Activated CD4-positive, alpha-beta T cell treated with anti-CD3 and anti-CD28 coated beads, Interleukin-2, amount 50 U/mL, for 1 hour (primary cell): Measurements from ENCODE around the gene ALMS1.
"Not testable (repeated sequence)": the region's sequence is repeated elsewhere in the genome, so short reads cannot be mapped to it uniquely, and the experiment has no call there.

Source experiments
- DNase-seq: peaks from one replicate; pipeline ENCODE4 v3.0.0-alpha.2; 2020

ALMS1 gene

GRCh38 chr2:73504850-73505249 lies 119.2 kb downstream of the ALMS1 start:
- DNase-seq: not testable (repeated sequence)

- not testable (repeated sequence) for DNase-seq
These were observed 124.8 kb downstream of the ALMS1 start for GRCh38 chr2:73510470-73510869.

GRCh38 chr2:73516033-73516432 lies 130.4 kb downstream of the ALMS1 start:
- no peak for DNase-seq

GRCh38 chr2:73528688-73529087 lies 143.1 kb downstream of the ALMS1 start:
- DNase-seq: no peak

DNA sequence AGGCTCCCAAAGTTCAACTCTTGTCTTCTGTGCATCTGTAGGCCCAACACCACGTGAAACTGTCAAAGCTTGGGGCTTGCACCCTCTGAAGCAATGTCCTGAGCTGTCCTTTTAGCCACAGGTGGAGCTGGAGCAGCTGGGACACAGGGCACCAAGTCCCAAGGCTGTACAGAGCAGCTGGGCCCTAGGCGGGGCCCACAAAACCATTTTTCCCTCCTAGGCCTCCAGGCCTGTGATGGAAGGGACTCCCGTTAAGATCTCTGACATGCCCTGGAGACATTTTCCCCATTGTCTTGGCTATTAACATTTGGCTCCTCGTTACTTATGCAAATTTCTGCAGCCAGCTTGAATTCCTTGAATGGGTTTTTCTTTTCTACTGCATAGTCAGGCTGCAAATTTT lies 145.1 kb downstream of the ALMS1 start:
- DNase-seq: not testable (repeated sequence)

- no peak for DNase-seq
These were observed 146.7 kb downstream of the ALMS1 start for GRCh38 chr2:73532381-73532780.

DNA sequence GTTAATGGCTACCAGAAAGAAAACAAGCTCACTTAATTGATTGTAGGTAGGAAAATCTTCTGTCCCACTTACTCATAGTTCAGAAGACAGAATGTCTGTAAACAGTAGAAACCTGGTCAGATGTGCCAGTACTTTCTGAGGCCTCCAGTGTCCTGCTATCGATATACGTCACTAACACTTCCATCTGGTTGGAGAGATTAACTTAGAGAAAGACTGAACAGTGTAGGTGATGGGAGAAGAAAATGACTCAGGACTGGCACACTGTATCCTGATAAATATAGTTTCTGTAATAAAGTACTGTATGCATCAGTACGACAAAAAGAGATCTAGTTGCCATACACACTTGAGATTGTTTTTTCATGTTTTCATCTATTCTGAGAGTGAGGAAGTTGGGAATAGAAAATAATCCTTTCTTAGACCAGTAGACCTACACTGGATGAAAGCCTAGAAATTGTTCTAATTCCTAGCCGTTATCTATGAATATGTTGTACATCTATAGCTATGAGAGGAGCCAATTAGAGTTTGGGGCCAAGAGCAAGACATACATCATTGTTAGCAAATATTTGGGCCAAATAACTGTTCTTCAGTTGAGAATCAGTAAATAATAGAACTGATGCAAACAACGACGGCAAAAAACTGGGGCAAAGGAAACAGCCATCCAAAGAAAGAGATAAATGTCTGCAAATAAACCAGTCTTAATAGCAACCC lies 150.7 kb downstream of the ALMS1 start:
- no peak for DNase-seq

DNA sequence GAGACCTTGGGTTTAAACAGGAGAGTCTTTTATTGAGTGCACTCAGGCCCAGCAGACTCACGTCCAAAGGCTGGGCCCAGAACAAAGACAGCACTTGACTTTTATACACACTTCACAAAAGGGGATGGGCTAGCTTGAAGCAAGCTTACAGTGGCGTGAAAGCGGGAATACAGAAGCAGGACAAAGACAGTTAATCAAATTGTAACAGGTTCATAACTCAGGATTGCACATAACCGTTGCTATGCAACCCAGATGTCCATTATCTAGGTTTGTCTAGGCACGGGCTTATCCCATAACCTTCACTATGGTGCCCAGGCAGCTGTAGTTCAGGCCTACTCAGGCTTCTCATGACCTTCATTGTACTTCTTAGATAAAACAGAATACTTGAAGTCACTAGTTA lies 175.2 kb downstream of the ALMS1 start:
- DNase-seq: not testable (repeated sequence)

DNA sequence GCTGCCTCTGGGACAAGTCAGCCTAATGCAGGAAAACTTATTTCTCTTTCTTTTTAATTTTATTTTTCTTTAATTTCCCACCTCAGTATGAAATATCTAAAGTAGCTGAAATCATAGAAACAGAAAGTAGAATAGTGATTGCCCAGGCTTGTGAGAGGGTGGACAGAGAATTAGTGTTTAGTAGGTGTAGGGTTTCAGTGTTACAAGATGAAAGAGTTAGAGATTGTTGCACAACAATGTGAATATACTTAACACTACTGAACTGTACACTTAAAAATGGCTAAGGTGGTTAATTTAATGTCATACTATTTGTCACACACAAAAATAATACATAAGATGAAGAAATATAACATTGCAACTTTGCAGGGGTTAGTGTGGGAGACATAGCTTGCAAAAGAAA lies 175.8 kb downstream of the ALMS1 start:
- DNase-seq: no peak

DNA sequence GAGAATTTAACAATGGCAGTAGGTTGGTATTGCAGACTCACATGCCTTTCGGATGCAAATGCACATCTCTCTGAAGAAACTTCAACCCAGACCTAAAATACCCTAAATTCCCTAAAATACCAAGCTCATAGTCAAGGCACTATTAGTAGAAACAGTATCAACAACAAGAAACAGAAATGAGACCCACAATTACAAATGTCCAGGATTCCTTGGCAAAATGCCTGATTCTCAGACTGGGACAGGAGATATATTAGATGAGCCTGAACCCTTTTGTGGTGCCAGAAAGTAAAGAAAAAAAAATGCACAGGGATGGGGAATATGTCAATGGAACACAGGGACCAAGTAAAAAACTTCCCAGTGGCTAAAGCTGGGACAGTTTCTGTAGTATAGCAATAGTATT lies 179.3 kb downstream of the ALMS1 start:
- DNase-seq: no peak

- DNase-seq: no peak
These were observed 180.7 kb downstream of the ALMS1 start for GRCh38 chr2:73566288-73566878.

DNA sequence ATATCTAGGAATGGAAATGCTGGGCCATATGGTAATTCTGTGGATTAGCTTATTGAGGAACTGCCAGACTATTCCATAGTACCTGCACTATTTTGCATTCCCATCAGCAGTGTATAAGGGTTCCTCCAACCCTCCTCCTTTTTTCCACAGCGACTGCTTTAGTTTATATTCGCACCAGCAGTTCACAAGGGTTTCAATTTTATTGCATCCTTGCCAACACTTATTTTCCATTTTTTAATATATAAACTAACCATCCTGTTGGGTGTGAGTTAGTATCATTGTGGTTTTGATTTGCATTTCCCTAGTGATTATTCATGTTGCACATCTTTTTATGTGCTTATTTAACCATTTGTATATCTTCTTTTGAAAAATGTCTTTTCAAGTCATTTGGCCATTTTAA lies 189.6 kb downstream of the ALMS1 start:
- DNase-seq: no peak

DNA sequence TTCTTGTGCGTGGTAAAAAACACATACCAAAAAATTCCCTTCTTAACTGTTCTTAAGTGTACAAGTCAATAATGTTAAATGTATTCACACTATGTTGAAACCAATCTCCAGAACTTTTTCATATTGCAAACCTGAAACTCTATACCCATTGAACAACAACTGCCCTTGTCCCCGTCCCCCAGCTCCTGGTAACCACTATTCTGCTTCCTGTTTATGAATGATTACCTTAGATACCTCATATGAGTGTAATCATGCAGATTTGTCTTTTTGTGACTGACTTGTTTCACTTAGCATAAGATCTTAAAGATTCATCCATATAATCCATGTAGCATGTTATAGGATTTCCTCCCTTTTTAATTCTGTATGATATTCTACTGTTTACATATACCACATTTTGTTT lies 196.7 kb downstream of the ALMS1 start:
- no peak for DNase-seq

DNA sequence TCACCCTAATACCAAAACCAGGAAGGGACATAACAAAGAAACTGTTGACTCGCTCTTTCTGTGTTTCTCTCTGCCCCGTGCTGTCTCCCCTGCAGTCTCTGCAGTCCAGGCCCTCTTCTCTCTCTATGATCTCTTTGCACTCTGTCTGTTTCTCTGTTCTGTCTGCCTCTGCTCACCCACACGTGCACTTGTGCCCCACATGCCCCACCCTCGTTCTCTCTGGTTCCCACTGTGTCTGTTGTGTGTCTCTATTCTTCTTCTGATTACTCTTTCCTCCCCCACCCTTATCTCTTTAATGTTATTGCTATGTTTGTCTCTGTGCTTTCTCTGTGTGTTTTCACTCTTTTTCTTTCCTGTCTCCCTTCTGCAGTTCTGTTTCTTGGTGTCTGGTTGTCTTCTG lies 202.5 kb downstream of the ALMS1 start:
- no peak for DNase-seq

- no peak for DNase-seq
These were observed 208.0 kb downstream of the ALMS1 start for GRCh38 chr2:73593680-73594079.

DNA sequence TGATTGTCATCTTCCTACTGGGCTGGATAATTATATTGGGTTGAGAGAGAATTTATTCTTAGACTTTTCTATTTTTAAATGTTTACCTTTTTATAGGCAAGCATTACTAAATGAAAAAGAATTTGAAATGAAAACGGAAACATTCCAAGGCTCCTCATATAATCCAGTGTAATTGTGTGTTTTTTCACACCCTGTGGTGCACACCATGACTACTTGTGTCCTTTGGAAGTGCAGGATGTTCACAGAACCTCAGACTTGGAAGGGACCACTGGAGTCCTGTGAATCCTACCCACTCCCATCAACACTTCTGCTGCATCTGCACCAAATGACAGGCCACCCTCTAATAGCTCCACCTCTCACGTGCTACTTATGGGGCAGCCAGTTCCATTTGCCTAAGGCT lies 208.6 kb downstream of the ALMS1 start:
- DNase-seq: no peak

GRCh38 chr2:73601780-73602179 lies 216.1 kb downstream of the ALMS1 start:
- no peak for DNase-seq

GRCh38 chr2:73603099-73603588 lies 217.5 kb downstream of the ALMS1 start:
- DNase-seq: not testable (repeated sequence)

DNA sequence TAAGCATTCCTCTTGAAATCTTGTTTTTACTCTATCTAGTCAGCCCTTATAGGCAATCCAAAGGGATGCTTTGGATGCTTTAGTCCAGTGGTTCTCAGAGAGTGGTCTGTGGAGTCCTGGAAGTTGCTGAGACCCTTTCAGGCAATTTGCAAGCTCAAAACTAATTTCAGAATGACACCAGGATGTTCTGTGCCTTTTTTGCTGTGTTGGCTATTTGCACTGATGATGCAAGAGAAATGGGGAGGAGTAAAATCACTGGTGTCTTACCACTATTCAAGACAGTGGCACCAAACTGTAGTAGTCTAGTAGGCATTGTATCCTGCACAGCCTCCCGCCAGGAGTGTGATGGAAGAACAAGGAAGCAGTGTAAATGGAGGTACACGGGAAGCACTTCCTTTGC lies 219.0 kb downstream of the ALMS1 start:
- not testable (repeated sequence) for DNase-seq

DNA sequence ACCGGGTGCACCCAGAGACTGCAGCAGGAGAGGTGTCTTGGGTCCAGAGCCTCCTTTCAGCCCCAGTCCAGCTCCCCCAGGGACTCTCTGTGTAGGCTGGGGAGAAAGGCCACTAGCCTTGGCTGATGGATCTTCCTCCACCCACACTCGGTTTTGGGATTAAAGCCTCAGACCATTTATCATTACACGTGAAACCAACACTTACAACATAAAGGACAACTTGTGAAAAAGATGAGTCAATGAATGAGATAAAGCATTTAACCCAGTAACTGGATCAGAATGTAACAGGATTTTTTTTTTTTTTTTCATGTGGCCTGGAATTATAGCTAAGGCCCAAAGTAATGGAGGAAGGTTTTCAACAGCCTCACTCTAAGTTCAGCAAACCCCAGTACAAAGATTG lies 224.5 kb downstream of the ALMS1 start:
- no peak for DNase-seq

DNA sequence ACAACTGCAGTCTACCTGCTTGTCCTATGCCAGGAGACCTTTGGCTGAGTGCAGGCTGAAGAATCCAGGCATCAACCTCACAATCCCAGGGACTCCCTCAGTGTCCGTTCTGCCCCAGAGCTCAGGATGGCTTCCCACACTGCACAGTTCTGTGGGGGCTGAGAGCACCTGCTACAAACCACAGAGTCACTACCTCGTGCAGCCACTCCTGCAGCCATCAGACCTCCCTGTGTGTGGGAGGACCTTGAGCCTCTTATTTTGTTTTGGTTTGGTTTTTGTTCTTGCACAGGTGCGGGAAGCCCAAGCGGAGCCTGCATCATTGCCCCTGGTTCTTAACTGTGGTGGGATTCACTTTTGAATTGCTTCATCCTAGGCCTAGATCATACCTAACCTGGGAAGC lies 225.6 kb downstream of the ALMS1 start:
- DNase-seq: no peak

DNA sequence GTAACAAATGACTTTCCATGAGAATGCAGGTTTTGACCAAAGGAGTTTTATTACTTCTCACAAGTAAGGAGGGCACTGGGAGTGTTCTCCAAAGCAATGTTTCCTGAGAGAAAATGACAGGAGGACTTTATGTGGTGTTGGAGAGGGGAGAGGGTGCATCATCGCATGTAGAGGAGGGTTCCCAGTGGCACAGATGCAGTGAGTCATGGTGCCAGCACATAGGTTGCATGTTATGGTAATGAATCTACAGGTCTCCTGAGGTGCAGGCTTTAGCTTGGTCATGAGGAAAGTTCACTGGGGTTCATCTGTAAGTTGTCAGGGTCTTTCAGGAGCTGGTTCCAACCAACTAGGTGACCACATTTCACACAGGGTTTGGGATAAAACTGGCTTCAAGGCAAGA lies 226.2 kb downstream of the ALMS1 start:
- DNase-seq: no peak

DNA sequence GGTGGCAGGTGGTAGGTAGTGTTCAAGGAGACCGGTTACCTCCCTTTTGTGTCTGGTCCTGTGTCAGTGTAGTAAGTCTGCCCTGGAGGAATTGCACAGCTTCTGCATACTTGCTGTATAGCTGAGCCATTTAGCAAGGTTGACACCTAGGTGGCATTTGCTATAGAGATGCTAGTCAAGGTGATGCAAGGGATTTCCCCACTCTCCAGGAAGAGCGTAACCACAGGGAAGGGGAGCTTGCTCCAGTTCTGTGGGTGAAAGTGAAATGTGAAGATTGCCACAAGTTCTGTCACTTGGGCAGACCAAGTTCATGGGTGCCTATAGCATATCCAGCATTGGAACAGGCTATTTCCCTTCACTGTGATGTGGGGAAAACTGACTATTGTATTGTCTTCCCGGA lies 228.5 kb downstream of the ALMS1 start:
- no peak for DNase-seq

GRCh38 chr2:73614997-73615396 lies 229.4 kb downstream of the ALMS1 start:
- DNase-seq: no peak

- DNase-seq: not testable (repeated sequence)
These were observed 234.3 kb downstream of the ALMS1 start for GRCh38 chr2:73619925-73620324.
